Activated naive CD8-positive, alpha-beta T cell treated with anti-CD3 and anti-CD28 coated beads, Interleukin-2, amount 50 U/mL, for 24 hours (primary cell): ENCODE measurements around the gene CD68.
"Not testable (repeated sequence)": the region's sequence is repeated elsewhere in the genome, so short reads cannot be mapped to it uniquely, and the experiment has no call there.

ENCODE experiments used
- ATAC-seq: fragments of 150-1000 bp; cut with Tn5 transposase; one replicate; pipeline ENCODE4 v1.10.0; 2021
- DNase-seq: peaks from one replicate; pipeline ENCODE4 v3.0.0; 2021
- H3K27ac Mint-ChIP-seq: one replicate; pipeline ENCODE4 v1.8.0; 2021; ENCODE audit warnings: mild to moderate bottlenecking, mixed read lengths
- H3K27me3 Mint-ChIP-seq: one replicate; pipeline ENCODE4 v1.8.0; 2021; ENCODE audit warnings: mixed read lengths
- H3K36me3 Mint-ChIP-seq: one replicate; pipeline ENCODE4 v1.8.0; 2021; ENCODE audit warnings: low read depth, mixed read lengths
- H3K4me1 Mint-ChIP-seq: one replicate; pipeline ENCODE4 v1.8.0; 2021; ENCODE audit warnings: mixed read lengths
- H3K4me3 Mint-ChIP-seq: one replicate; pipeline ENCODE4 v1.8.0; 2021; ENCODE audit warnings: mild to moderate bottlenecking, moderate library complexity, mixed read lengths
- H3K9me3 Mint-ChIP-seq: one replicate; pipeline ENCODE4 v1.8.0; 2021; ENCODE audit warnings: mixed read lengths

CD68 gene

DNA sequence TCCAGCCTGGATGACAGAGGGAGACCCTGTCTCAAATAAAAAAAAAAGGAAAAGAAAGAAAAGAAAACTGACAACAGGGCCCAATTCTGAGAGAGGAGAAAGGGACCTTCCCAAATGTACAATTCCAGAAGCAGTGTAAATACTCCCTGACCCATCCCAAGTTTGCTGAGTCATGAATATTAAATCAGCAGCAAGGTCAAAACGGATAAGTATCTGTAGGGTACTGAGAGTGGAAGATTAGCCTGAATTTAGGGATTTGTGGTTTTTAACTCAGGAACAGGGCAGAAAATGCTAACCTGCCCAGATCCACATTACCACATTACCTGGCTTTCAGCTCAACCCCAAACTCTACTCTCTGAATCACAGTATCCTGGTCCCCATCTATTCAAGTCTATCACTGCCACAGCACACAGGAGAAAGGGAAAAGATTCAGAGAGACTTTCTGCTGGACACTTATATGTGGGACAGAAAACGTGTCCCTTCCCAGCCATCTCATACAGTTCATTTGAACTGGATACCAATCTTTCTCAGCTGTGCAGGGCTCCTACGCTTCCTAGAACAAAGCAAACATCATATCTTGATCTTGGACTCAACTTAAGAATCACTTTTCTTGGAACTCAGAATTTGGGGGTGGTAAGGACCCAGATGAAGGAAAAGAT is 32.3 kb downstream of the CD68 start:
- peaks cover 43% of the 10 kb centered on the region for H3K4me1 Mint-ChIP-seq
- peak overlapping the region; percentile 30 for H3K4me3 Mint-ChIP-seq
- ATAC-seq = no peak
- peaks cover 21% of the 10 kb centered on the region for H3K36me3 Mint-ChIP-seq
- H3K27ac Mint-ChIP-seq = no peak overlapping the region
- H3K9me3 Mint-ChIP-seq = no peaks in the 10 kb centered on the region
- peaks cover 1% of the 10 kb centered on the region for H3K27me3 Mint-ChIP-seq
- DNase-seq = no peak

DNA sequence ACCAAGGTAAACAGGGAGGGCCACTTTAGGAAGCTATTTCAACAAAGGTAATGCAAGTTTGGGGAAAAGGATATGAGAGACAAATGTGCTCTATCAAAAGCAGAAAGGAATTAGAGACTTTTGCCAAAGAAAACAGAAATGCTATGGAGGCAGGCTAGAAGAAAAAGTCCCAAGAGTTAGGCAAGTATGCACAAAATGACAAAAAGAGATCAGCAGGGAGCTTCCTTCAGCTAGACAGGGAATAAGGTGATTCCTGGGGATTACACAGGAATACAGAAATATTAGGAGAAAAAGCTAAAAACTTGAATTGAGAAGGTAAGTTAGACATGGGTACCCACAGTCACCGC is 32.8 kb downstream of the CD68 start:
- DNase-seq (no peak), ATAC-seq (no peak)
- Mint-ChIP-seq H3K27ac (no peak overlapping the region), H3K27me3 (peaks cover 1% of the 10 kb centered on the region), H3K4me3 (peak overlapping the region; percentile 30), H3K9me3 (no peaks in the 10 kb centered on the region), H3K36me3 (peaks cover 21% of the 10 kb centered on the region), H3K4me1 (peaks cover 43% of the 10 kb centered on the region)

- H3K36me3 Mint-ChIP-seq = peaks cover 21% of the 10 kb centered on the region
- H3K9me3 Mint-ChIP-seq = no peaks in the 10 kb centered on the region
- peaks cover 41% of the 10 kb centered on the region for H3K4me1 Mint-ChIP-seq
- H3K27ac Mint-ChIP-seq = peak overlapping the region; percentile 80
- ATAC-seq = no peak
- DNase-seq = no peak
- H3K4me3 Mint-ChIP-seq = peak overlapping the region; percentile 89
- peaks cover 1% of the 10 kb centered on the region for H3K27me3 Mint-ChIP-seq
These were observed 34.5 kb downstream of the CD68 start for GRCh38 chr17:7613769-7614424.

- H3K4me1 Mint-ChIP-seq = peaks cover 38% of the 10 kb centered on the region
- ATAC-seq = peak; percentile 94
- H3K27me3 Mint-ChIP-seq = peaks cover 1% of the 10 kb centered on the region
- H3K9me3 Mint-ChIP-seq = no peaks in the 10 kb centered on the region
- peak; percentile 99 for DNase-seq
- H3K27ac Mint-ChIP-seq = peak within 1 kb of the TSS; percentile 95
- peak within 1 kb of the TSS; percentile 89 for H3K4me3 Mint-ChIP-seq
- H3K36me3 Mint-ChIP-seq = peaks cover 17% of the 10 kb centered on the region
These were observed 35.2 kb downstream of the CD68 start, which contains the start of gene FXR2 for GRCh38 chr17:7614425-7615264. TSS of gene FXR2 (minus strand) at chr17:7614897. CDS start at chr17:7614532, 365 bp downstream.

DNA sequence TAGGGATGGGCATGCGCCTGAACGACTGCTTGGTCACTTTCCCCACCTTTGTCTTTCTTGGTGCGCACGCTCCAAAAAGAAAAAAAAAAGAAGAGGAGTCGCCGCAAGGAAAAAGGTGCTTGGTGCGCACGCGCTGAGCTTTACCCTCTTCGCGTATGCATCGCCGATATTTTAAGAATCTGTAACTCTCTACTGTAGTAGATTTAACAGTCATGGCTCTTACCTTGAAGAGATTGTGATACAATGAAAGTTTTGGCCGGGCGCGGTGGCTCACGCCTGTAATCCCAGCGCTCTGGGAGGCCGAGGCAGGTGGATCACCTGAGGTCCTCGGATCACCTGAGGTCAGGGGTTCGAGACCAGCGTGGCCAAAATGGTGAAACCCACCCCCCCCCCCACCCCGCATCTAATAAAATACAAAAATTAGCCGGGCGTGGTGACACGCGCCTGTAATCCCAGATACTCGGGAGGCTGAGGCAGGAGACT is 35.9 kb downstream of the CD68 start:
- peaks cover 38% of the 10 kb centered on the region for H3K4me1 Mint-ChIP-seq
- H3K9me3 Mint-ChIP-seq = no peaks in the 10 kb centered on the region
- no peak for ATAC-seq
- H3K4me3 Mint-ChIP-seq = peak overlapping the region; percentile 89
- peak overlapping the region; percentile 95 for H3K27ac Mint-ChIP-seq
- H3K27me3 Mint-ChIP-seq = peaks cover 1% of the 10 kb centered on the region
- no peak for DNase-seq
- peaks cover 17% of the 10 kb centered on the region for H3K36me3 Mint-ChIP-seq

DNA sequence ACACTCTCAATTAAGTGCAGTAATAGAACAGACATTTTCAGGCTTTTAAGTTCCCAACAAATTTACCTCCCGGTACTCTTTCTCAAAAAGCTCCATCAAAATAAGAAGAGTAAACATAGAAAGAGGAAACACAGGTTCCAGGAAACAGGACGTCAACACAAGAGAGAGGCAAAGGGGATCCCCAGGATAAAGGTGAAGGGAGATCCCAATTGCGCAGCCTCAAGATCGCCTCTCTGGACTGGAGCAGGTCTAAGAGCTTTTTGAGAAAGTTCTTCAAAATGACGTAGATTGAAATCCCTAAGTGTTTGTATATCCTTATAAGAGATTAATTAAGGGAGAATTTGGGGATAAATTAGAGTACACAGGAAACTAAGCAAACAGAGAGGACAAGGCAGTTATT is 39.2 kb downstream of the CD68 start:
- H3K27ac Mint-ChIP-seq = no peak overlapping the region
- H3K4me1 Mint-ChIP-seq = peaks cover 10% of the 10 kb centered on the region
- no peak overlapping the region for H3K4me3 Mint-ChIP-seq
- ATAC-seq (no peak), DNase-seq (no peak)
- H3K36me3 Mint-ChIP-seq = no peaks in the 10 kb centered on the region
- no peaks in the 10 kb centered on the region for H3K9me3 Mint-ChIP-seq
- peaks cover 1% of the 10 kb centered on the region for H3K27me3 Mint-ChIP-seq

DNA sequence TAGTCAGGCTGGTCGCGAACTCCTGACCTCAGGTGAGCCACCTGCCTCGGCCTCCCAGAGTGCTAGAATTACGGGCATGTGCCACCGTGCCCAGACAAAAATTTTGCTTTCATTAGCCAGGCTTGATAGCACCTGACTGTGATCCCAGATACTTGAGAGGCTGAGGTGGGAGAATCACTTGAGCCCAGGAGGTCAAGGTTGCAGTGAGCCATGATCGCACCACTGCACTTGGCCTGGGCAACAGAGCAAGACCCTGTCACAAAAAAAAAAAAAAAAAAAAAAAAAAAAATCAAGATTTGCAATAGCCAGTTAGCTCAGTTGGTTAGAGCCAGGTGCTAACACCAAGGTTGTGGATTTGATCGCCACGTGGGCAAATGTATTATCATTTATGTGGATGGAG is 41.4 kb downstream of the CD68 start:
- no peaks in the 10 kb centered on the region for H3K27me3 Mint-ChIP-seq
- H3K4me3 Mint-ChIP-seq = no peak overlapping the region
- H3K9me3 Mint-ChIP-seq = no peaks in the 10 kb centered on the region
- no peaks in the 10 kb centered on the region for H3K36me3 Mint-ChIP-seq
- H3K27ac Mint-ChIP-seq = no peak overlapping the region
- DNase-seq = no peak
- H3K4me1 Mint-ChIP-seq = no peaks in the 10 kb centered on the region
- no peak for ATAC-seq

GRCh38 chr17:7623661-7624060 is 44.2 kb downstream of the CD68 start:
- Mint-ChIP-seq H3K27ac (no peak overlapping the region), H3K9me3 (no peaks in the 10 kb centered on the region), H3K27me3 (no peaks in the 10 kb centered on the region), H3K4me3 (no peak overlapping the region), H3K4me1 (peaks cover 14% of the 10 kb centered on the region), H3K36me3 (no peaks in the 10 kb centered on the region)
- ATAC-seq (no peak), DNase-seq (no peak)

DNA sequence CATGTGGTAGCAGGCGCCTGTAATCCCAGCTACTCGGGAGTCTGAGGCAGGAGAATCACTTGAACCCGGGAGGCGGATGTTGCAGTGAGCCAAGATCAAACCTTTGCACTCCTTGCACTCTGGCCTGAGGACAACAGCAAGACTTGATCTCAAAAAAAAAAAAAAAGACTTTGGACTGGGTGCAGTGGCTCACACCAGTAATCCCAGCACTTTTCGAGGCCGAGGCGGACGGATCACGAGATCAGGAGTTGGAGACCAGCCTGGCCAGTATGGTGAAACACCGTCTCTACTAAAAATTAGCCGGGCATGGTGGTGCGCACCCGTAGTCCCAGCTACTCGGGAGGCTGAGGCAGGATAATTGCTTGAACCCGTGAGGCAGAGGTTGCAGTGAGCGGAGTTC is 46.3 kb downstream of the CD68 start:
- DNase-seq, ATAC-seq, H3K27me3 Mint-ChIP-seq, H3K9me3 Mint-ChIP-seq, H3K27ac Mint-ChIP-seq, H3K4me3 Mint-ChIP-seq, H3K36me3 Mint-ChIP-seq: not testable (repeated sequence)
- peaks cover 14% of the 10 kb centered on the region for H3K4me1 Mint-ChIP-seq

DNA sequence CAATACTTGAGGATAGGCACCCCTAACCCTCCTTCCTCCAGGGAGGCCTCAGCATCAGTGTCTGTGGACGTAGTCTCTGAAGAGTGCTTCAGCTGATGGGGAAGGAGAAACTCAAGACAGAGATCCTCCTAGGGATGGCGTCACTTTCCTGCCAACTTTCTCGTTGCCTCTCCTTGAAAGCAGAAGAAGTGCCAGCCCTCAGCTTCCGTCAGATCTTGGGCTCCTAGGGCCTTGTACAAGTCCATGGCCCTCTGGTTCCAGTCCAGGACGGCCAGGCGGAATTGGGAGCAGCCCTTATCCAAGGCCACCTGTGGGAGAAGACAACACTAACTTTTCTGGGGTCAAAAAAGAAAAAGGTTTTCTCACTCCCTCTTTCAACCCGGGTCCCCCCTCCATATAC is 46.9 kb downstream of the CD68 start:
- Mint-ChIP-seq H3K4me3 (peak overlapping the region; percentile 82), H3K27me3 (no peaks in the 10 kb centered on the region), H3K36me3 (no peaks in the 10 kb centered on the region), H3K4me1 (peaks cover 14% of the 10 kb centered on the region), H3K9me3 (no peaks in the 10 kb centered on the region), H3K27ac (no peak overlapping the region)
- no peak for DNase-seq
- ATAC-seq = no peak

DNA sequence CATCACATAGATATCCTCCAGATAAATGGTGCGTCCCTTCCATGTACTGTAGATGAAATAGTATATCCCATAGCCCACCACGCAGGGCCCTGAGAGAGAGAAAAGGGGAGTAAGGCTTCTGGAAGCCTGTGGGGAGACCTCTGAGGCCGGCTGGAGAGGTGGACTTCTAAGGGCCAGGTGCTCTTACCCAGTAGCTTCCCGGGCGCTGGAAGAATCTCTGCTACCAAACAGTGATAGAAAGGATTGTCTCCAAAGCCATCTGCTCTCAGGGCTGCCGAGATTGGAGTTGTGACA is 47.5 kb downstream of the CD68 start:
- no peak for DNase-seq
- H3K4me1 Mint-ChIP-seq = peaks cover 14% of the 10 kb centered on the region
- H3K4me3 Mint-ChIP-seq = peak overlapping the region; percentile 82

DNA sequence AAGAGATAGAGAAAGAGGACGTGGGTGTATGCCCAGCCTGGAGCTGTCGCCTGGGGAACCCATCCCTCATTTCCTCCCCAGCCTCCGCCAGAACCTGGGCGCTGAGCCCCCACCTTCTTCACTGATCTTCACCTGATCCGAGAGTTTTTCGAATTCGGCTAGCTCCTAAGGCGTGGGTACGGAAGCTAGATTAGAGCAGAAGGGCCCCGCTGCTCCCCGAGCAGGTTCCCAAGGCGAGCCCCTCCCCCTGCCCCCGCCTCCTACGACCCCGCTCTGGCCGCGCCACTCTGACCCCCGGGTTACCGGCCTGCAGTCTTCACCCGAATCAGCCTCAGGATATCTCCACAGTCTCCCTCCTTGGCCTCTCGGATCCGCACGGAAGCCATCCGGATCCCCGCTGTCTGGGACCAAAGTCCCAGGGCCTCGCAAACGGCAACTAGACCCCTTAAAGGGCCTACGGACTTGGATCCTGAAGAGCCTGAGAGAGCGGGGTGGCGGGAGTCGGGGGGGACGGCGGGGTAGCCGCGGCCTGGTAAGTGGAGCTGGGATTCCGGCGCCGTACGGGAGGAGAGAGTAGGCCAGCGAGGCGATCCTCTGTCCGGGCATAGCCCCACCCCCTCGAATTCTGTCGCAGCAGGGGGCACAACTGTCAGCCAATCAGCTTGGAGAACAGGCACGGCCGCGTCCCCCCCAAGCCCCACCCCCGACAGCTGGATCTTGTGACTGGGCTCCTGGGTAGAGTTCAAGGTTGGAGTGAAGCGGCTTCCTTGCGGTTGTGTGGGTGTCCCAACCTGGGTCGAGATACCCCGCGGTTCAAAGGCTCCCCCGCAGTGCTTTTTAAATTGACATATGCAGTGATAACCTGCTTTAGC is 48.0 kb downstream of the CD68 start, which contains the start of gene SAT2:
Gene SAT2, minus strand, starts transcription at position 572 of the 872 bp plus-strand sequence. Its CDS starts 186 bp downstream, at position 386.
- DNase-seq (peak; percentile 87), ATAC-seq (peak; percentile 95)
- Mint-ChIP-seq H3K27me3 (no peaks in the 10 kb centered on the region), H3K4me1 (peaks cover 14% of the 10 kb centered on the region), H3K9me3 (no peaks in the 10 kb centered on the region), H3K4me3 (peak within 1 kb of the TSS; percentile 82), H3K36me3 (no peaks in the 10 kb centered on the region), H3K27ac (peak within 1 kb of the TSS; percentile 31)

More for the DNA sequence above, 47.5 kb downstream of the CD68 start:
- ATAC-seq = no peak
- no peaks in the 10 kb centered on the region for H3K27me3 Mint-ChIP-seq
- H3K9me3 Mint-ChIP-seq = no peaks in the 10 kb centered on the region
- H3K36me3 Mint-ChIP-seq = no peaks in the 10 kb centered on the region
- H3K27ac Mint-ChIP-seq = no peak overlapping the region

DNA sequence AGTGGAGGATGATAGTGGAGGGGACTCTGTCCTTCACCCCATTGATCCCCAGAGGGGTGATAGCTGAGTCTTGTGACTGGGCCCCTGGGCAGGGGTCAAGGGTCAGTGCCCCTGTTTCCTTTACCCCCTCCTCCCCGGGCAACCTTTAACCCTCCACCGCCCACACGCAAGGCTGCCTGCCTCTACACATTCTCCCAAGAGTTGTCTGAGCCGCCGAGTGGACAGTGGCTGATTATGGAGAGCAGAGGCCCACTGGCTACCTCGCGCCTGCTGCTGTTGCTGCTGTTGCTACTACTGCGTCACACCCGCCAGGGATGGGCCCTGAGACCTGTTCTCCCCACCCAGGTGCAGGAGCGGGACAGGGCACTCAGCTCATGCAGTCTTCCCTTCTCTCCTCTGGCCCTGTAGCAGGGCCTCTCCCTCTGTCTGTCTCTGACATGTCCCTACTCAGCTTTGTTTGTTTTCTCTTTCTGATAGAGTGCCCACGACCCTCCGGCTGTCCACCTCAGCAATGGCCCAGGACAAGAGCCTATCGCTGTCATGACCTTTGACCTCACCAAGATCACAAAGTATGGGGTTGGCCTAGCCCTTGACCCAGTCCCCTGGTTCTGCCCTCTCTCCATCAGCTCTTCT is 50.6 kb downstream of the CD68 start, which contains the start of gene SHBG:
Gene SHBG, plus strand, starts transcription at position 197 of the 633 bp plus-strand sequence. Its CDS starts 38 bp downstream, at position 235.
- H3K27me3 Mint-ChIP-seq = no peaks in the 10 kb centered on the region
- no peaks in the 10 kb centered on the region for H3K9me3 Mint-ChIP-seq
- ATAC-seq (no peak), DNase-seq (no peak)
- peaks cover 14% of the 10 kb centered on the region for H3K4me1 Mint-ChIP-seq
- H3K27ac Mint-ChIP-seq = no peak within 1 kb of the TSS
- H3K36me3 Mint-ChIP-seq = no peaks in the 10 kb centered on the region
- H3K4me3 Mint-ChIP-seq = no peak within 1 kb of the TSS
